Prostate gland (tissue), 2 donors: ENCODE data around the gene PLEKHM3.

Experiments used
- CTCF ChIP-seq, 4 experiments: fragments of 200-600 bp in 2 of 4; fragments of 450-650 bp in 2 of 4; sonication (generic) in 2 of 4; IDR thresholded peaks; 1 replicate in 3 of 4; 2 replicates in 1 of 4; pipeline ENCODE4 v1.5.1; 2016 to 2019; ENCODE audit warnings: antibody characterized with exemption in 4 of 4, mild to moderate bottlenecking in 2 of 4, moderate library complexity in 2 of 4
- POLR2A ChIP-seq: fragments of 450-650 bp; IDR thresholded peaks from one replicate; pipeline ENCODE4 v1.6.1; 2016; ENCODE audit warnings: antibody characterized with exemption, mild to moderate bottlenecking

GRCh38 chr2:207828361-207829057 is 196.8 kb downstream of the PLEKHM3 start:
- TF ChIP-seq CTCF (IDR thresholded peaks at IDR 0.05) (no peak), POLR2A (no peak)
